GM18502 (cell line): ENCODE results near the gene ZNF701.
"Not testable (repeated sequence)": the region's sequence is repeated elsewhere in the genome, so short reads cannot be mapped to it uniquely, and the experiment has no call there.

Experiments used
- ATAC-seq: cut with Tn5 transposase; IDR thresholded peaks from one replicate; pipeline ENCODE4 v1.9.1; 2021; ENCODE audit warnings: mild to moderate bottlenecking; ENCODE audit not compliant: unreplicated experiment, poor library complexity

ZNF701 gene

GRCh38 chr19:52561611-52562010 is 8.5 kb upstream of the ZNF701 start:
- not testable (repeated sequence) for ATAC-seq

DNA sequence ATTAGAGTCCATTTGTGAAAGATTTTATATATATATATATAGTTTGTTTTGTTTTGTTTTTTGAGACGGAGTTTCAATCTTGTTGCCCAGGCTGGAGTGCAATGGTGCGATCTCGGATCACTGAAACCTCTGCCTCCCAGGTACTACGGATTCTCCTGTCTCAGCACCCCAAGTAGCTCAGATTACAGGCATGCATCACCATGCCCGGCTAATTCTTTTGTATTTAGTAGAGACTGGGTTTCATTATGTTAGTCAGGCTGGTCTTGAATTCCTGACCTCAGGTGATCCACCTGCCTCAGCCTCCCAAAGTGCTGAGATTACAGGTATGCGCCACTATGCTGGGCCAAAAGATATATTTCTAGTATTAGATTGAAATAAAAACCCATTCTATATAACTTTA is 4.0 kb upstream of the ZNF701 start:
- no peak for ATAC-seq

GRCh38 chr19:52566588-52566987 is 3.5 kb upstream of the ZNF701 start:
- ATAC-seq, result no peak

GRCh38 chr19:52567921-52568320 is 2.2 kb upstream of the ZNF701 start:
- no peak for ATAC-seq

- ATAC-seq, result not testable (repeated sequence)
Observed at GRCh38 chr19:52569638-52569999, 468 bp upstream of the ZNF701 start.

DNA sequence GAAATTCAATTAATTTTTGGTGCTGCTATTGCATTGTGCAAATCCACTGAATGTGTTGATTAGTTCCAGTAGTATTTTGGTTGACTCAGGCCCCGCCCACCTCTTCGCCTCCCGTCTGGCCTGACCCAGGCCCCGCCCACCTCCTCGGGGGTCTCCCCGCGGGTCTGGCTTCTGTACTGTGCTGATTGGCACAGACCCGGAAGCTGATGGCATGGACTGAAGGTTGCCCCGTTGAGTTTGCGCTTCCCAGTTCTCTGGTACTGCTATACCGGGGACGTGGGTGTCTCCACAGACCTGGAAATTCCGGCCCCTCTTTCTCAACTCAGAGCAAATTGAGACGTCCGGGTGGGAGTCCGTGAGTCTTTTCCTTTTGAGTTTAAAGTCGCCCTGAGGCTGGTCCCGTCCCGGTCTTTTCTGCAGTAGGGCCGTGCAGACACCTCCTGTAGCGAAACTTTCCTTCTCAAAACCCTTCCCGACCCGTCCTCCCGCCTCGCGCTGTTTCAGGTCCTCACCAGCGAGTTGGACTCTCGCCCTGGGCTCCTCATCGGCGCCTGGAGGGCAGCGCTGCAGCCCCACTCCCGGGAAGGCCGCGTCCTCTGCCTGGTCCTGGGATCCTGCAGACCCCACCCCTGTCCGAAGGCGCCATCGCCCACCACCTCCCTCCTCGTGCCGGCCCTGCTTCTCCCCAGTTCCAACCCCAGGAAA is 14.8 kb downstream of the ZNF701 start:
- no peak for ATAC-seq

DNA sequence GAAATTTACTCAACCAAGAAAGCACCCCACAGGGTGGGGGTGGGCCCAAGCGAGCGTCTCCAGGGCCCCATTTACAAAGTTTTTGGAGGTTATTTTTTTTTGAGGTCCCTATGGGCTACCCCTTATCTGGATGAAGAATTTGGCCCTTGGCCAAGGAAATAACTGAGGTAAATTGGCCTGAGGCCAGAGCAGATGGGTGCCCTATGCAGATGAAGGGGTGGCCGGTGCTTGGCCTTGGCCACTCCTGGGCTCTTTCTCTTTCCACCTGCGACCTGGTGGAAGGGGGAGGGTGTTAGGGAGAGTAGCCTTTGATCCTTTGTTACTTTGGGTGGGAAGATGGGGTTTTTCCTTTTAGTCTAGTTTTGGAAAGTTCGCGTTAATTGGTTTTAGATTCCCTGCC is 15.5 kb downstream of the ZNF701 start:
- no peak for ATAC-seq

DNA sequence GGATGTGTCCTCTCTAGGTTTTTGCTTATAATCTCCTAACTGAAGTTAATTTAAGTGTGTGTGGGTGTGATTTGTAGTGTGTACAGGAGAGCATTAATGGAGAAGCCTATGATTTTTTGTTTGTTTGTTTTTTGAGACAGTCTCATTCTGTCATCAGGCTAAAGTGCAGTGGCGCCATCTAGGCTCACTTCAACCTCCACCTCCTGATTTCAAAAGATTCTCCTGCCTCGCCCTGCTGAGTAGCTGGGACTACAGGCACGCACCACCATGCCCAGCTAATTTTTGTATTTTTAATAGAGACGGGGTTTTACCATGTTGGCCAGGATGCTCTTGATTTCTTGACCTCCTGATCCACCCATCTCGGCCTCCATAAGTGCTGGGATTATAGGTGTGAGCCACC is 20.6 kb downstream of the ZNF701 start:
- no peak for ATAC-seq

- ATAC-seq, result no peak
Observed at GRCh38 chr19:52592301-52592700, 22.2 kb downstream of the ZNF701 start.

- ATAC-seq, result not testable (repeated sequence)
Observed at GRCh38 chr19:52593441-52593840, 23.4 kb downstream of the ZNF701 start.

- no peak for ATAC-seq
Observed at GRCh38 chr19:52599241-52599640, 29.2 kb downstream of the ZNF701 start.

DNA sequence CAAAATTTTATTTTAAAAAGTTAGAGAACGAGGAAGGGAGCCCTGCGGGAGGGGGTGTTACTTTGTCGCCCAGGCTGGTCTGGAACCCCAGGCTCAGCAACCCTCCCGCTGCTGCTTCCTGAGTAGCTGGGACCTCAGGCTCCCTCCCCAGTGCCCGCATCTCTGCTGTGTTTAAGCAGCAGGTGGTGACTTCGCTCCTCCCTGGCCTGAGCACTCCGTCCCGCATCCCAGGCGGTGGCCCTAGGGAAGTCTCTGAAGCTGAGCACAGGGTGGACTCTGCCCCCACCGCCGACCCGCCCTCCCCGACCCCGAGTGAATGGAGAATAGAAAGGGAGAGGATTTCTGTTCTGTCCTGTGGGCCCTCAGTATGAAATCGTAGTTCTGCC is 30.5 kb downstream of the ZNF701 start:
- ATAC-seq, result peak; percentile 10

DNA sequence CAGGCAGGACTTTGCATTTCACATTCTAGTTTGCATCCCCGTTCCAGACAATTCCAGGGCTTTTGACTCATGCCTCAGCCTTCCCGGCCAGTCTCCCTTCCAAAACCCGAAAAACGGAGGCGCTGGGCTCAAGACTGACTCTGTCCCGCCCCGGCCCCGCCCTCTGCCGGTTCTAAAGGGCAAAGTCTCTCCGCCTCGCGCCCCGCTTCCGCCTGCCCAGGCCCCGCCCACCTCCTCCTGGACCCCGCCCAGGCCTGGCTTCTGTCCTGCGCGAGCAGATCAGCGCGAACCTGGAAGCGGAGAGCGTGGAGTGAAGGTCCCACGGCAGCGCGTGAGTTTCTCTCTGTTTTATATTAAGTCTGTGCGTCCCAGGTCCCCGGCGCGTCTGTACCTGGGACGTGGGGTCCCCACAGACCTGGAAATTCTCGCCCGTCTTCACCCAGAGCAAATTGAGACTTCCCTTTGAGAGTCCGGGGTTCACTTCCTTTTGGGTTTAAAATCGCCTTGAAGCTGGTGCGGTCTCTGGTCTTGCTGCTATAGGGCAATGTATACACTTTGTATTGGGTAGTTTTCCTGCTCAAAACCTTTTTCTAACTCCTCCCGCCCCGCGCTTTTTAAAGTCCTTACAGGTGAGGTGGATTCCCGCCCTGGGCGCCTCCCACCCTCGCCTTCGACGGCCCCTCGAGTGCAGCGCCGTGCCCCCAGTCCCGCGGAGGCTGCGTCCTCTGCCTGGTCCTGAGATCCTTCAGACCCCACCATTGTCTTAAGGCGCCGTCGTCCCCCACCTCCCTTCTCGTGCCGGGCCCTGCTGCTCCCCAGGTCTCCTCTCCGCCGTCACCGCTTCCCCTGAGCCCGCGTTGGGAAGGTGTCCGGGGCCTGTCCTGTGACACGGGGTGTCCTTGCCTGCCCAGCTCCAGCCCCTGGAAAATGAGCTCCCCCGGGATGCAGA is 31.2 kb downstream of the ZNF701 start:
- ATAC-seq, result peak; percentile 94

DNA sequence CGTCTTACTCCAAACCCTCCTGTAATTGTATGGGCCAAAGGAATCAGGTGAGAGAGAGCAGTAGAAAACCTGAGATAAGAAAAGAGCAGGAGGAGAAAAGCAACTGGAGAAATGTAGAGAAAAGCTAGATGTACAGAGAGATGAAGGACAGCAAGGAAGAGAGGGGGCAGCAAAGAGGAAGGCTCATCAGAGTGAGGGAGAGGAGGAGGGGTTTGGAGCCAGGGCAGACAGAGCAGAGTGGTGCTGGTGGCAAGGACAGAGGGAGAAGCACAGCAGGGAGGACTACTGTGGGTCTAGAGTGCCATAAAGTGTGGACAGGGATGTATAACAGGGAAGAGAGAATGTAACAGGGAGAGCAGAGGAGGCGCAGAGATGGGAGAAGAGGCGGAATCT is 31.9 kb downstream of the ZNF701 start:
- ATAC-seq, result not testable (repeated sequence)

- no peak for ATAC-seq
Observed at GRCh38 chr19:52602941-52603340, 32.9 kb downstream of the ZNF701 start.

GRCh38 chr19:52603558-52604207 is 33.6 kb downstream of the ZNF701 start:
- ATAC-seq, result no peak

GRCh38 chr19:52613299-52613906 is 43.3 kb downstream of the ZNF701 start:
- no peak for ATAC-seq

GRCh38 chr19:52621376-52621775 is 51.3 kb downstream of the ZNF701 start:
- no peak for ATAC-seq

- no peak for ATAC-seq
Observed at GRCh38 chr19:52622261-52622660, 52.2 kb downstream of the ZNF701 start.

DNA sequence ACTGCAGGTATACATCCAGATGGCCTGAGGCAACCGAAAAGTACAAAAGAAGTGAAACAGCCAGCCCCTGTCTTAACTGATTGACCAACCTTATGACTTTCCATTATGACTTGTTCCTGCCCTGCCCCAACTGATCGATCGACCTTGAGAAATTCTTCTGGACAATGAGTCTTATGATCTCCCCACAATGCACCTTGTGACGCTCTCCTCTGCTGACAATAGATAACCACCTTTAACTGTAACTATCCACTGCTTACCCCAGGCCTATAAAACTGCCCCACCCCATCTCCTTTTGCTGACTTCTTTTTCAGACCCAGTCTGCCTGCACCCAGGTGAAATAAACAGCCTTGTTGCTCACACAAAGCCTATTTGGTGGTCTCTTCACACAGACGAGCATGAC is 56.8 kb downstream of the ZNF701 start:
- no peak for ATAC-seq

- ATAC-seq, result not testable (repeated sequence)
Observed at GRCh38 chr19:52627441-52627840, 57.4 kb downstream of the ZNF701 start.
